Lung (tissue), 12 donors: ENCODE data around the gene APPL2. TPM values are rescaled to one million over a fixed set of nuclear protein-coding genes. Genes with fewer than 3 reads are reported as not detected.

ENCODE experiments used
- ATAC-seq: fragments of 200-7000 bp; cut with Tn5 transposase; one replicate; pipeline ENCODE4 v1.9.1; 2020; ENCODE audit warnings: moderate number of reproducible peaks; ENCODE audit not compliant: insufficient read depth, low FRiP score
- DNase-seq, 3 donors: peaks; one replicate each; pipeline ENCODE4 v3.0.0-alpha.2; 2013 to 2017
- H3K27ac ChIP-seq, 2 donors: one replicate each; pipeline ENCODE4 v1.5.1; 2013; ENCODE audit warnings: mild to moderate bottlenecking in 2 of 2, moderate library complexity in 2 of 2, control low read depth in 1 of 2, inconsistent platforms in 1 of 2, low read depth in 1 of 2, low read length in 1 of 2
- H3K27me3 ChIP-seq, 3 donors: one replicate each; pipeline ENCODE4 v1.5.1; 2013; ENCODE audit warnings: low read length in 2 of 3; ENCODE audit not compliant: control insufficient read depth in 3 of 3, insufficient read depth in 3 of 3
- H3K36me3 ChIP-seq, 4 donors: one replicate each; pipeline ENCODE4 v1.5.1; 2013; ENCODE audit warnings: low read length in 4 of 4, mild to moderate bottlenecking in 1 of 4, moderate library complexity in 1 of 4; ENCODE audit not compliant: control insufficient read depth in 4 of 4, insufficient read depth in 4 of 4
- H3K4me1 ChIP-seq, 5 donors: one replicate each; pipeline ENCODE4 v1.5.1; 2013; ENCODE audit warnings: low read length in 5 of 5, mild to moderate bottlenecking in 2 of 5, moderate library complexity in 1 of 5; ENCODE audit not compliant: control insufficient read depth in 5 of 5, insufficient read depth in 5 of 5
- H3K4me3 ChIP-seq: one replicate; pipeline ENCODE4 v1.5.1; 2013; ENCODE audit warnings: mild to moderate bottlenecking, control low read depth, moderate library complexity
- H3K9ac ChIP-seq, 2 donors: one replicate each; pipeline ENCODE4 v1.5.1; 2013; ENCODE audit warnings: low read length in 2 of 2, control low read depth in 1 of 2; ENCODE audit not compliant: insufficient read depth in 1 of 2
- H3K9me3 ChIP-seq, 4 donors: one replicate each; pipeline ENCODE4 v1.5.1; 2013; ENCODE audit warnings: low read length in 3 of 4, mild to moderate bottlenecking in 1 of 4, moderate library complexity in 1 of 4; ENCODE audit not compliant: control insufficient read depth in 4 of 4, insufficient read depth in 3 of 4
- CTCF ChIP-seq: IDR thresholded peaks from 2 replicates; pipeline ENCODE4 v1.5.1; 2012; ENCODE audit warnings: mild to moderate bottlenecking; ENCODE audit errors: control extremely low read depth, extremely low read depth
- WGBS, 2 donors: extraction: QIAGEN DNeasy Blood & Tissue Kit; methylation state at CpG; one replicate each; pipeline ENCODE4 v1.1.7; 2013; 5-methylcytosine and 5-hydroxymethylcytosine counted together
- polyA plus RNA-seq, 2 donors: library from polyadenylated mRNA; stranded (reverse); fragments of 200-250 nt; gene quantifications; one replicate each; pipeline ENCODE4 v1.2.1, GENCODE V29; 2013
- total RNA-seq, 2 donors: library from RNA; depleted of rRNA in 1 of 2; stranded (reverse); fragments of >200 nt in 1 of 2; gene quantifications; one replicate each; pipeline ENCODE4 v1.2.1, GENCODE V29; 2014 to 2021
- donor health status: control.
- donor health status: control.
- donor health status: Bipolar disorder and iron deficiency.
- donor health status: healthy.
- donor health status: DM: yes; HTN: yes; CAD: no.

Gene APPL2
- total and polyA plus RNA-seq, 4 donors: 11.8 to 89.5 (median 26.5) TPM

DNA sequence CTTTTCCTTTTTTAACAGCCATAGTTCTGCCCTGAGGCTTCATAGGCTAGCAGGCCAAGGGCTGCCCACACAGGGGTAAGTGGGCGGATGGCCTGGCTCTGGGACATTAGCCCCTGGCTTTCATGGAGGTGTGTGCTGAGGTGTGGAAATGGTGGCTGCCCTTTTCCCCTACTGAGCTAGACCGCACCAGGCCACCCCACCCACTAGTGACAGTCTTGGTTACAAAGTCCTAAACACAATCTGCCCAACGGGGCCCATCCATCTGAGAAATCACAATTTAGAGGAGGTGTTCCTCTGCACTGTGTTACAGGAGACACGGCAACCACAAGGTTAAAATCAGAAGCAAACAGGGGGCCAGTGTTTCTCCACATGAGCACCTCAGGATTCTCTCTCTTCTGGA is 35.6 kb downstream of the APPL2 start:
- ATAC-seq (no peak), DNase-seq (no peak)
- 94 to 96% methylated on average over 4 of the region's 4 CpGs for WGBS, 2 donors
- Histone ChIP-seq H3K9ac (no peak overlapping the region), H3K4me3 (no peak overlapping the region), H3K27ac (no peak overlapping the region), H3K9me3 (no peaks in the 10 kb centered on the region), H3K36me3 (peaks cover 22 to 59% (median 48%) of the 10 kb centered on the region in 4 donors), H3K4me1 (peaks cover 0 to 11% (median 0%) of the 10 kb centered on the region in 5 donors), H3K27me3 (no peaks in the 10 kb centered on the region)
- TF ChIP-seq CTCF: no peak

- no peak overlapping the region for H3K27ac ChIP-seq
- peaks cover 0 to 11% (median 0%) of the 10 kb centered on the region in 5 donors for H3K4me1 ChIP-seq
- no peak for ATAC-seq
- no peaks in the 10 kb centered on the region for H3K9me3 ChIP-seq
- no peak for TF ChIP-seq CTCF
- 39 to 75% methylated on average over 6 of the region's 6 CpGs for WGBS, 2 donors
- peaks cover 20 to 58% (median 44%) of the 10 kb centered on the region in 4 donors for H3K36me3 ChIP-seq
- no peak overlapping the region for H3K4me3 ChIP-seq
- H3K27me3 ChIP-seq: no peaks in the 10 kb centered on the region
- DNase-seq: no peak
- H3K9ac ChIP-seq: no peak overlapping the region
These were observed 37.0 kb downstream of the APPL2 start for GRCh38 chr12:105198961-105199360.

GRCh38 chr12:105196090-105196489 is 39.9 kb downstream of the APPL2 start:
- H3K36me3 ChIP-seq: peaks cover 32 to 52% (median 40%) of the 10 kb centered on the region in 4 donors
- TF ChIP-seq CTCF: no peak
- 95 to 98% methylated on average over 6 of the region's 6 CpGs for WGBS, 2 donors
- H3K9ac ChIP-seq: no peak overlapping the region
- H3K27me3 ChIP-seq: no peaks in the 10 kb centered on the region
- DNase-seq (no peak), ATAC-seq (no peak)
- no peak overlapping the region for H3K4me3 ChIP-seq
- H3K4me1 ChIP-seq: no peaks in the 10 kb centered on the region
- no peak overlapping the region for H3K27ac ChIP-seq
- H3K9me3 ChIP-seq: no peaks in the 10 kb centered on the region

- Histone ChIP-seq H3K9me3 (no peaks in the 10 kb centered on the region), H3K27me3 (no peaks in the 10 kb centered on the region), H3K4me1 (no peaks in the 10 kb centered on the region), H3K27ac (no peak overlapping the region), H3K4me3 (no peak overlapping the region), H3K36me3 (peaks cover 35 to 53% (median 42%) of the 10 kb centered on the region in 4 donors), H3K9ac (no peak overlapping the region)
- ATAC-seq (no peak), DNase-seq (no peak)
- TF ChIP-seq CTCF: no peak
- WGBS, 2 donors: 96% methylated on average over 6 of the region's 6 CpGs
These were observed 41.0 kb downstream of the APPL2 start for GRCh38 chr12:105194947-105195346.
